ENCODE data around the gene AGPAT4.
"Not testable (repeated sequence)": the region's sequence is repeated elsewhere in the genome, so short reads cannot be mapped to it uniquely, and the experiment has no call there.

Gene AGPAT4

GRCh38 chr6:161181121-161181520 lies 92.7 kb downstream of the AGPAT4 start:
- Histone ChIP-seq H3K9ac (ENCODE audit: low read depth, low read length, poor library complexity, severe bottlenecking) (no peak overlapping the region), H3K36me3 (ENCODE audit: insufficient read depth, low read length) (no peaks in the 10 kb centered on the region), H4K20me1 (ENCODE audit: insufficient read depth, low read length, poor library complexity, severe bottlenecking) (no peaks in the 10 kb centered on the region), H3K79me2 (ENCODE audit: insufficient read depth, low read length) (no peaks in the 10 kb centered on the region), H3K4me2 (ENCODE audit: low read depth, low read length, poor library complexity, severe bottlenecking) (no peak overlapping the region), H3K9me2 (replicated peaks; ENCODE audit: low read depth, low read length) (no peaks in the 10 kb centered on the region), H3K9me3 (ENCODE audit: insufficient read depth, low read depth, low read length) (no peaks in the 10 kb centered on the region; the same call in 1 of the 2 replicates), H2AFZ (ENCODE audit: low read length) (no peak overlapping the region), H3K4me3 (ENCODE audit: low read length, poor library complexity, severe bottlenecking) (no peak overlapping the region), H3K27me3 (ENCODE audit: insufficient read depth, low read length, poor library complexity, severe bottlenecking) (no peaks in the 10 kb centered on the region), H3K4me1 (ENCODE audit: insufficient read depth, low read length, poor library complexity, severe bottlenecking) (no peaks in the 10 kb centered on the region), H3F3A (ENCODE audit: low read depth) (no peaks in the 10 kb centered on the region)
- TF ChIP-seq EZH2phosphoT487 (IDR thresholded peaks at IDR 0.05; ENCODE audit: borderline replicate concordance), result no peak
- TF ChIP-seq CTCF (conservative IDR thresholded peaks at IDR 0.05; ENCODE audit: low read length), result no peak

GRCh38 chr6:161178155-161178554 lies 95.7 kb downstream of the AGPAT4 start:
- H3K4me1 ChIP-seq (ENCODE audit: insufficient read depth, low read length, poor library complexity, severe bottlenecking); H3K27me3 ChIP-seq (ENCODE audit: insufficient read depth, low read length, poor library complexity, severe bottlenecking); H3K4me2 ChIP-seq (ENCODE audit: low read depth, low read length, poor library complexity, severe bottlenecking); H3F3A ChIP-seq (ENCODE audit: low read depth); H3K79me2 ChIP-seq (ENCODE audit: insufficient read depth, low read length); H3K4me3 ChIP-seq (ENCODE audit: low read length, poor library complexity, severe bottlenecking); H3K9ac ChIP-seq (ENCODE audit: low read depth, low read length, poor library complexity, severe bottlenecking); H3K9me3 ChIP-seq (ENCODE audit: insufficient read depth, low read depth, low read length); H3K36me3 ChIP-seq (ENCODE audit: insufficient read depth, low read length); H4K20me1 ChIP-seq (ENCODE audit: insufficient read depth, low read length, poor library complexity, severe bottlenecking); H2AFZ ChIP-seq (ENCODE audit: low read length); H3K9me2 ChIP-seq (replicated peaks; ENCODE audit: low read depth, low read length): not testable (repeated sequence)

- not testable (repeated sequence) for H3K4me3 ChIP-seq (ENCODE audit: low read length, poor library complexity, severe bottlenecking); H3K27me3 ChIP-seq (ENCODE audit: insufficient read depth, low read length, poor library complexity, severe bottlenecking); H3K9me2 ChIP-seq (replicated peaks; ENCODE audit: low read depth, low read length); H3F3A ChIP-seq (ENCODE audit: low read depth); H3K79me2 ChIP-seq (ENCODE audit: insufficient read depth, low read length); H2AFZ ChIP-seq (ENCODE audit: low read length); H4K20me1 ChIP-seq (ENCODE audit: insufficient read depth, low read length, poor library complexity, severe bottlenecking); H3K4me1 ChIP-seq (ENCODE audit: insufficient read depth, low read length, poor library complexity, severe bottlenecking); H3K9me3 ChIP-seq (ENCODE audit: insufficient read depth, low read depth, low read length); H3K4me2 ChIP-seq (ENCODE audit: low read depth, low read length, poor library complexity, severe bottlenecking); H3K9ac ChIP-seq (ENCODE audit: low read depth, low read length, poor library complexity, severe bottlenecking); H3K36me3 ChIP-seq (ENCODE audit: insufficient read depth, low read length)
Measured at GRCh38 chr6:161176428-161176827, 97.4 kb downstream of the AGPAT4 start.

- H3K9me2 ChIP-seq (replicated peaks; ENCODE audit: low read depth, low read length); H3K4me1 ChIP-seq (ENCODE audit: insufficient read depth, low read length, poor library complexity, severe bottlenecking); H3K27me3 ChIP-seq (ENCODE audit: insufficient read depth, low read length, poor library complexity, severe bottlenecking); H3K9ac ChIP-seq (ENCODE audit: low read depth, low read length, poor library complexity, severe bottlenecking); H3K4me2 ChIP-seq (ENCODE audit: low read depth, low read length, poor library complexity, severe bottlenecking); H3F3A ChIP-seq (ENCODE audit: low read depth); H3K9me3 ChIP-seq (ENCODE audit: insufficient read depth, low read depth, low read length); H3K4me3 ChIP-seq (ENCODE audit: low read length, poor library complexity, severe bottlenecking); H3K36me3 ChIP-seq (ENCODE audit: insufficient read depth, low read length); H3K79me2 ChIP-seq (ENCODE audit: insufficient read depth, low read length); H4K20me1 ChIP-seq (ENCODE audit: insufficient read depth, low read length, poor library complexity, severe bottlenecking); H2AFZ ChIP-seq (ENCODE audit: low read length): not testable (repeated sequence)
Measured at GRCh38 chr6:161172769-161173168, 101.1 kb downstream of the AGPAT4 start.

- no peaks in the 10 kb centered on the region for H3K79me2 ChIP-seq (ENCODE audit: insufficient read depth, low read length)
- H3K4me2 ChIP-seq (ENCODE audit: low read depth, low read length, poor library complexity, severe bottlenecking), result no peak overlapping the region
- no peak for TF ChIP-seq EZH2phosphoT487 (IDR thresholded peaks at IDR 0.05; ENCODE audit: borderline replicate concordance)
- no peak for TF ChIP-seq CTCF (conservative IDR thresholded peaks at IDR 0.05; ENCODE audit: low read length)
- no peaks in the 10 kb centered on the region for H3K36me3 ChIP-seq (ENCODE audit: insufficient read depth, low read length)
- H2AFZ ChIP-seq (ENCODE audit: low read length), result no peak overlapping the region
- no peak overlapping the region for H3K4me3 ChIP-seq (ENCODE audit: low read length, poor library complexity, severe bottlenecking)
- H3K9ac ChIP-seq (ENCODE audit: low read depth, low read length, poor library complexity, severe bottlenecking), result no peak overlapping the region
- H3K4me1 ChIP-seq (ENCODE audit: insufficient read depth, low read length, poor library complexity, severe bottlenecking), result no peaks in the 10 kb centered on the region
- no peaks in the 10 kb centered on the region for H3K27me3 ChIP-seq (ENCODE audit: insufficient read depth, low read length, poor library complexity, severe bottlenecking)
- no peaks in the 10 kb centered on the region for H3K9me3 ChIP-seq (ENCODE audit: insufficient read depth, low read depth, low read length)
- H4K20me1 ChIP-seq (ENCODE audit: insufficient read depth, low read length, poor library complexity, severe bottlenecking), result no peaks in the 10 kb centered on the region
- no peaks in the 10 kb centered on the region for H3K9me2 ChIP-seq (replicated peaks; ENCODE audit: low read depth, low read length)
- H3F3A ChIP-seq (ENCODE audit: low read depth), result no peaks in the 10 kb centered on the region
Measured at GRCh38 chr6:161171207-161171606, 102.7 kb downstream of the AGPAT4 start.
